GM10266 (cell line): ENCODE results near the gene NHP2.
A peak's percentile ranks its signal among the peaks of the same experiment; 100 is the strongest.

Experiments used
- DNase-seq: peaks from one replicate; pipeline ENCODE4 v3.0.0; 2012; ENCODE audit errors: extremely low spot score
- CTCF ChIP-seq: IDR thresholded peaks from 2 replicates; pipeline ENCODE4 v1.5.1; 2012; ENCODE audit warnings: mild to moderate bottlenecking, low read depth; ENCODE audit not compliant: control insufficient read depth, insufficient read depth; ENCODE audit errors: missing control alignments

The NHP2 gene

GRCh38 chr5:178121391-178122276 lies 32.1 kb downstream of the NHP2 start:
- no peak for DNase-seq
- TF ChIP-seq CTCF = no peak

GRCh38 chr5:178120607-178121357 lies 32.9 kb downstream of the NHP2 start:
- TF ChIP-seq CTCF = peak; percentile 73
- DNase-seq = peak; percentile 93

GRCh38 chr5:178119915-178120606 lies 33.6 kb downstream of the NHP2 start:
- DNase-seq = peak; percentile 18
- TF ChIP-seq CTCF = no peak

- TF ChIP-seq CTCF = no peak
- no peak for DNase-seq
These were observed 35.6 kb downstream of the NHP2 start for GRCh38 chr5:178117923-178118701.

GRCh38 chr5:178116143-178116885 lies 37.4 kb downstream of the NHP2 start:
- peak; percentile 79 for DNase-seq
- TF ChIP-seq CTCF = no peak

- DNase-seq = no peak
- TF ChIP-seq CTCF = no peak
These were observed 37.9 kb downstream of the NHP2 start for GRCh38 chr5:178115814-178116142.
